Fibroblast of skin of left biceps (primary cell): ENCODE results near the gene MCC.
A peak's percentile ranks its signal among the peaks of the same experiment; 100 is the strongest.

Experiments used
- DNase-seq, 2 experiments: peaks; one replicate each; pipeline ENCODE4 v3.0.0-alpha.2; 2013; ENCODE audit warnings: low read depth in 2 of 2

Gene MCC

DNA sequence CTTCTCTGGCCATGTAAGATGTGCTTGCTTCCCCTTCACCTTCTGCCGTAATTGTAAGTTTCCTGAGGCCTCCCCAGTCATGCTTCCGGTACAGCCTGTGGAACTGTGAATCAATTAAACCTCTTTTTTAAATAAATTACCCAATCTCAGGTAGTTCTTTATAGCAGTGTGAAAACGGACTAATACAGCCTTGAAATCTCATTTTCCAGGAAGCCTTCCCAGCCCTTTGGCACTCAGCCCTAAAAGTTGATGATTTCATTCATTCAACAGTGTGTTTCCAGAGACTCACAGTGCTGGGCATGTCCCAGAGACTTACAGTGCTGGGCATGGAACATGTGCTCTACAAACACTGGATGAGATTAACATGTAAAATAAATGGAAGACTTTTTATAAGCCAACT, 375.8 kb downstream of the MCC start:
- peak; percentile 20 to 26 for DNase-seq

DNA sequence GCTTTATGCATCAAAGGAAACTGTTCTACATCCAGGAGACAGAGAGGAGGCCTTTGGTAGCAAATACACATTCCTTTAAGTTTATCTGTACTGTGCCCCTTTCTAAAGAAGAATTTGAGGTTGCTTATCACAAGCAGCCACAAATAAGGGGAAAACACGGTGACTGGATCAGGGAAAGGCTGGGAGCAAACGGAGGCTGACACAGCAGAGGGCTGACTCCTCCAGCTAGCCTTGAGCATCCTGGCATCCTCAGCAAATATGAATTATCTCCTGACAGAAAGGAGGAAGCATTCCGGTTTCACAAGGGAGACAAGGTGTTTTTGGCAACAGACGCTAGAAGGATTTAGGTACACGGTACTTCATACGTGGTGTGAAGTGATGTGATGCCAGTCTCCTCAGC, 378.1 kb downstream of the MCC start:
- DNase-seq: no peak

DNA sequence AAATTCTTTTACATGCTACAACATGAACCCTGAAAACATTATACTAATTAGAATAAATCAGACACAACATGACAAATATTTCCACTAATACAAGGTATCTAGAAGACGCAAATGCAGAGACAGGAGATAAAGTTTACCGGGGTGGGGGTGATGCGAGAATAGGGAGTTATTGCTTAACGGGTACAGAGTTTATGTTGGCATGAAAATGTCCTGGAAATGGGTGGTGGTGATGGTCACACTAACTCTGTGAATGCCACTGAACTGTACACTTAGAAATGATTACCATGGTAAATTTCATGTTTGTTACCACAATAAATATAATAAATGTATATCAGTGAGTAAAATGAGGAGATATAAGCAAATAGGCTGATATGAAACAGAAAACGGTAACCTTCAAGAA, 378.9 kb downstream of the MCC start:
- DNase-seq: no peak

DNA sequence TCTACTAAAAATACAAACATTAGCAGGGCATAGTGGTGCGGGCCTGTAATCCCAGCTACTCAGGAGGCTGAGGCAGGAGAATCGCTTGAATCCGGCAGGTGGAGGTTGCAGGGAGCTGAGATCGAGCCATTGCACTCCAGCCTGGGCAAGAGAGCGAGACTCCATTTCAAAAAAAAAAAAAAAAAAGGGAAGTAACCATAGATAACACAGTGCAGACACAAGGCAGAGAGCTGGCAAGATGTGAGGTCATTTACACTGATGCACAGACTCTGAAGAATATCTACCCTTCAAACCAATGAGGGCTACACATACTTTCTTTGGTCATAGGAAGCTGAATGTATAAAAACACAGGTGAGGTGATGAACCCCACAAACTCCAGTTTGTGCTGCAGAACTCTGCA, 379.8 kb downstream of the MCC start:
- DNase-seq: no peak

DNA sequence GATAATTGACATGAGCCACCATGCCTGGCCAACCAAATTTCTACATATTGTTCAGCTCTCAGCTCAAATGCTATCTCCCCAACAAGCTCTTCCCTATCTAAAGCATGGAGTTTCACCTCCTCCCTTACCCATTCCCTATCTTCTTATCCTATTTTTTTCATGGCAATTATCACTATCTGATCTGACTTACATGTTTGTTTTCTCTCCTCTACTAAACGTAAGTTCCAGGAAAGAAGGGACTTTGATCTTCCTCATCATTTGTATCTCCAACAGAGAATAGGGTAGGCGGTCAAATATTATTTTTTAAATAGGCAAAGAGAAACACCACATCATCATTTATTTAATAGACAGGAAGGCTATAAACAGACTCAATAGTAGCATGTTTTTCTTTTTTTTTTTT, 381.4 kb downstream of the MCC start:
- no peak for DNase-seq

DNA sequence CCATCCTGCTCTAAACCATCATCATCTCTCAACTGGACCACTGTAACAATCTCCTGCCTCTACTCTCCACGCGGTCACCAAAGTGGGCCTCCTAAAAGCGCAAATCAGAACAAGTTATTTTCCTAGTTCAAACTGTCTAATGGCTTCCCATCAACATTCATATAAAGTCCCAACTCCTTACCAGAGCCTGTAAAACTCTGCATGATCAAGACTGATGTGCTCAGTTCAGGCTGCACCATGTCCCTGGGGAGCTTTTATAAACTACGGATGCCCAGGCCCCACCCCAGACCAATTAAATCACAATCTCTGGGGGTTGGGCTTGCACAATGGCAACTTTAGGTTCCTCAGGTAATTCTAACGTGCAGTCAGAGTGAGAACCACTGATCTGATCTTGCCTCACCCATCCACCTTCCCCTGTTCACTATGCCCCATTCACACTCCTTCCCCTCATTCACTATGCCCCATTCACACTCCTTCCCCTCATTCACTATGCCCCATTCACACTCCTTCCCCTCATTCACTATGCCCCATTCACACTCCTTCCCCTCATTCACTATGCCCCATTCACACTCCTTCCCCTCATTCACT, 382.5 kb downstream of the MCC start:
- DNase-seq: no peak

DNA sequence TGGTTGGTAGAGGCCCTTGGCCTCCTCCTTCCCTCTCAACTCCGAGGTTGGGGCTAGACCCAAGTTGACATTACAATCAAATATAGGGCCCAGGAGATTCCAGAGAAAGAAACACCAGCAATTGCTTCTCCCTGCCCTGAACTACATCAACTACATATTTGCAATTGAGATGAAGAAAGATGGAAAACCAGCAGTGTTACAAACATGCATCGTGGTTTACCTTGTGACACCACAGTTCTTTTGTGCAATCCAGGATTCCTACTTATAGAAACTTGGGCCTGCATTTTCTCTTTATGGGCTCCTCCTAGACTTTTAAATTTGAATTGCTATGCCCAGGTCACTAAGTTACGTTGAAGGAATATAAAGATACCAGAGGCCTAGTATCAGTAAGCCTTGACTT, 384.9 kb downstream of the MCC start:
- no peak for DNase-seq

DNA sequence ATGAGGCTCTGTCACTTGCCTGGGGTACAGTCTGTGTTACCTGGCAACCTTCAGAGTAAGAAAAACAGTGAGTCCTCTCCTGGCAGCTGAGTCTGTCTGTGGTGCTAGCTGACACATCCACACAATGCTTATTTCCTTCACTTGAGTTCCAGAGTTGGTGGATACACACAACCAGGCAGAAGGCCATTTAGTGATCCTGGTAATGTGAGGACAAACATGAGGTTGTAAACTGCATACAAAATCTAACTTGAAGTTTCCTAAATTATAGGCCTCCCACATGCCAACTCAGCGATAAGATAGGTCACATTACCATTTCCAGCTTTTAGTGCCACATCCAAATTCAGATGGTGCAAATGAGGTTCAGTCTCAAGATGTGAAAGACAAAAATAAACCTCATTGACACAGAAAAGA, 386.1 kb downstream of the MCC start:
- DNase-seq: no peak

DNA sequence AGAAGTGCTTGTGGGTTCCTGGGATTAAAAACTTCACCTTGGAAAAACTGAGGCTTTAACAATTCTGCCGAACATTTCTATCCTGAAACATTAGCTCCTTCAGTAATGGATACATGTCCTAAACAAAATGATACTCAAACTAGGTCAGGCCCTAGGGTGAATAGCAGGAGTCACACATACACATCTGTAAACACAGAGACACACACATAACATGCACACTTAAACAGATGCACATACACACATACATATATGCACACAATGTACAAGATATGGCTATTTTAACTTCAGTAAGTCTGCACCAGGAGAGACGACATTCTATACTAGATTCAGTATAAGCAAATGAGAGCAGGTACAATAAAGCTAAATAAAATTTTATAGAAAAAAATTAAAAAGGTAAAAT, 387.3 kb downstream of the MCC start:
- no peak for DNase-seq

DNA sequence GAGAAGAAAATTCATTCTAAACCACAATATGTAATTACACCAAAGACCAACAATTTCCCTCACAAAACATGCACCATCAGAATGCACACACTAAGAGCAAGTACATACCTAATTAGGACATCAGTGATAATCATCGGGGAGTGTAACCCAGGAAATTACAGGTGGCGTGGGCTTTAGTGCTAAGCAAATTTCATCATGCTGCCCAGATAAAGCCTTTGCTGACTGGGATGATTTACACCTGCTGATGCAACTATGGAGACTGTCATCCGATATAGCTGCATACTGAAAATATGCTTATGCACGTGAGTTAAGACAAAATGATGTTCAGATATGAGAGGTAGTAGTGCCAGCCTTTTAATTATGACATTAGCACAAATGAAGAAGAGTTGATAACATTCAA, 388.4 kb downstream of the MCC start:
- no peak for DNase-seq

DNA sequence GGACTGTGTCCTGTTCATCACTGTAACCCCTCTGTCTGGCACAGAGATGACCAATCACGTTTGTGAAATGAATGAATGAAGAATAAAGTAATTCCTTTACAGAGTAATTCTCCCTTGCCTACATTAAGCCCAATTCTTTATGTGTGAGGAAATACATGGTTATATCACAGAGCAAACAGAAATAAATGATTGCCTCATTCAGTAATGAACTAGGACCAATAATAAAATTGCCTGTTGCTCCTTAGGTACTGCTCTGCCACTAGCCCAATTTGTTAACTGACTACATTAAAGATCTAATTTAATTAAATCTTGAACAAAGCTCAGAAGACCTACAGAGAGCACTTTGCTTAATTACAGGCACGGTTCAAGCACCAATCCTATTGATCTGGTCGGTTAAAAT, 389.9 kb downstream of the MCC start:
- DNase-seq: no peak

DNA sequence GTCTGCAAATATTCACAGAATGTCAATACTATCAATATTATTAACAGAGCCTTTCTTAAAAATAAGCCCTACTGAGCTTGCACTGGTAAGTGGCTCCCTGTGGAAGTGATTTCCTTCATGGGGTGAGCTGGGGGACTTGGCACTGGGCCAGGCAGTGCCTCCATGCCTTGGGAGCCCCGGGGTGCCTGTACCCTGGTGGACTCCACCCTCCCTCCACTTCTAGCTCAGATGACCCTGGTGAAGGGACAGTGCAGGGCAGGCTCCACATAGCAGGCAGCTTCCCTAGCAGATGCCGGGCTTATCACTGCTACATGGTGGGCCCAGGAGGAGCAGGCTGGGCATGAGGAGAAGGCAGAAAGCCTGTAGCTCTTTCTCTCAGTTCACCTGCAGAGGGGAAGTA, 392.4 kb downstream of the MCC start:
- no peak for DNase-seq

DNA sequence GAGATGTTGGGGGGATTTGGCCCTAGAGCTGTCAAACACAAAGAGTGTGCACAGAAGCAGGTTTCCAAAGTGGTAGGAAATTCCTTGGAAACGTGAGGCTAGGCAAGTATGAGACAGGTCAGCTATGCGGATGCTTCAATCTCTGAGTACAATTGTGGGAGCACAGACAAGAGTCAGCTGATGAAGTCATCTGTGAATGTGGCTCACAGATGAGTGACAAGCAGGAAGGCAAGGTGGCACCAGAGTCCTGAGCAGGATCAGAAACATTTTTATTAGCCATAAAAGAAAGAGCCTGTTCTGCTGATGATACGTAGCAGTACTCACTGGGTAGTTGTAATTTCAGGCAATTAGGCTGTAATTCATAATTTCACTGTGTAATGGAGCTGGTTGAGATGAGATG, 394.7 kb downstream of the MCC start:
- no peak for DNase-seq

DNA sequence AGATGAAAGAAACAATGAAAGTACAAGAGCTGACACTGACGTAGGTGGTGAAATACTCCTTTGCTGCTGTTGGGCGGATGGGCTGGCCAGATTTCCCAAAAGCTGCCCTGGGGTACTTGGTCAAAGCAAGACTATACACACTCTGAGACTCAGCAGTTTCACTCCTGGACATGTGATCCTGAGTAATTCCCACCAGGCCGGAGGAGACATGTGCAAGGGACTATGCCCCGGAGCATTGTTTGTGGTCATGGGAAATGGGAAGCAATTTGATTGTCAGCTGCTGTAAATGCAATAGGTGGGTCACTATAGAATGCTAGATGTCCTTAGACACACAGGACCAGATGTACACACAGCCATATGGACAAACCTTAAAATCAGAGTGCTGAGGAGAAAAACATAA, 395.6 kb downstream of the MCC start:
- DNase-seq: no peak

DNA sequence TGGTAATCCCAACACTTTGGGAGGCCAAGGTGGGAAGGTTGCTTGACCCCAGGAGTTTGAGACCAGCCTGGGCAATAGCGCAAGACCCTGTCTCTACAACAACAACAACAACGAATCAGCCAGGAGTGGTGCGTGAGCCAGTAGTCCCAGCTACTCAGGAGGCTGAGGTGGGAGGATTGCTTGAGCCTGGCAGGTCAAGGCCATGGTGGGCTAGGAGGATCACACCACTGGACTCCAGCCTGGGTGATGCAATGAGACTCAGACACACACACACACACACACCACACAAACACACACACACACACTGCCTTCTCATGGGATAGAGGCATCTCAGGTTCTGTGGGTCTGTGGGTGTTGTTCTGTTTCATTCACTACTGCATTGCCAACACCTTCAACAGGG, 396.6 kb downstream of the MCC start:
- no peak for DNase-seq

DNA sequence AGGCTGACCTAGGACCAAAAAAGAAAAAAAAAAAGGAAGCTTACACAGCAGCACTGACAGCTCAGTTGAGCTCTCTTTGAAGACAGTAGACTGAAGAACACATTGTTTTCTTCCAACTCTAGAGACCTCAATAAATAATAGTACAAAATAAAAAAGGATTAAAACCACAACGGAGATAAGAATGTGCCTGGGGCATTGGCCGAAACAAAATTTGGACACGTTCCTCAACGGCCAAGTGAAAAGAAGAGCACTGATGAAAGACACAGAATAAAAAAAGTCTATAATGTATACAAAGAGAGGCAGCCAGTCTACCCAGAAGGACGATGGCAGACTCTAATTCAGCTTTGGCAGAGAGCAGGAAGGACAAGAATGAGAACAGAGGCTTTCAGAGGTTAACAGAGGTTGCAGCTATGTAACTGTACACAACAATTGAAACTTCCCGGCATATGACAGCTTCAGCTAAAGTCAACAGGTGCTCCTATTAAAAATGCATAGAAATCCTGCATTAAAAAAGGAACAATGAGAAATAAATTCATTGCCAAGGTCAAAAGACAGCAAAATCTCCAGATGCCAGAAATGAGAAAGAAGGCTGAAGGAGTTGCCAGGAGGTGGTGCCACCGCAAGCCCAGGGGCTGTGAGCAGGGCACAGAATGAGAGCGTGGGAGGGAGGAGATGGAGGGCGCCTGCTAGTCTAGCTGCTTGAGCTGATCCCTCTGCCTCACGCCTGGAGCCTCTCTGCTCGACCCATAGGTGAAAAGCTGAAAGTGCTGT, 397.7 kb downstream of the MCC start:
- DNase-seq: no peak

DNA sequence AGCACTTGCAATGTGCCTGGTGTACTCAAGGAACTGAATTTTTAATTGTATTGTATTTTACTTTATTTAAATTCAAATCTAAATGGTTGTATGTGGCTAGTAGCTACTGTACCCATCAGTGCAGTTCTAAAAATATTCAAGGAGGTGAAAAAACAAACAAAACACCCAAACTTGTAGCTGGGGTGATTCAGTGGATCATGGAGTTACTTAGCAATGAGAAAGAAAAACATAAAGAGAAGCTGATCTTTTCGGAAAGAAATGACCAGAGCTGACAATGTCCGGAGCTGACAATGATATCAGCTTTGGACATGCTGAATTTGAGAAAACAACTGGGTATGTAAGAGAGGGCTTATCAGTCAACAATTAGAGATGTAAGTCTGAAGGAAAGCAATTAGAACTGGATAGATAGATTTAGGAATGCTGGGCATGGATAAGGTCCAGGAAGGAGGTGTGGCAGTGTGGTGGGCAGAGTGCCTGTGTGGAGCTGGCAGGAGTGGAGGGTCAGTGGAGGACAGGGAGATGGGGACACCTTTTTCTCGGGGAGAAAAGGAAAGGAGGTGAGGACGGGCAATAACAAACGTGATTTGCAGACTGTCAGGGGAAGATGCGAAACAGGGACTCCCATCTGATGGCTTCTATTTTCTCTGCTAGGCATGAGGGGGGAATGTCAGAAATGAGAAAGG, 398.5 kb downstream of the MCC start:
- DNase-seq: no peak

DNA sequence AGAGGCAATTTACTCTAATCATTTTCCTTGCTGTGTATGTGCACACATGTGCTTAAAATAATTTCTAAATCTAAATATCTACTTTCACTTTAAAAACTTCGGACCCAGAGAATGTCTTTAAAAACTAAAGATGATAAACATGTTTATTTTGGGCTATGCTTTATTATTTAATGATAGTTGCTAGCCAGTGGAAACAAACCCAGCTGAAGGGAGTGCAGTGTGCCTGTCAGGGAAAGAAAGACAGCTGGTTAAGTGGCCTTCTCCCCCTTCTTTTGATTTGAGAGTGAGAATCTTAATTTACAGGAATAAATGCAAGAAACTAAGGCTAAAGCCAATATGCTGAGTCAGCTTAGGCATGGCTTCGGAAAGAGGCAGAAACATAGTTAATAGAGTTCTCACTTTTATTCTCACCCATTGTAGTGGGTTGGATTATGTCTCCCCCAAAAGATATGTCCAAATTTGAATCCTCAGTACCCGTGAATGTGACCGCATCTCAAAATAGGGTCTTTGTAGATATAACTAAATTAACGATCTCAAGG, 400.2 kb downstream of the MCC start:
- no peak for DNase-seq

DNA sequence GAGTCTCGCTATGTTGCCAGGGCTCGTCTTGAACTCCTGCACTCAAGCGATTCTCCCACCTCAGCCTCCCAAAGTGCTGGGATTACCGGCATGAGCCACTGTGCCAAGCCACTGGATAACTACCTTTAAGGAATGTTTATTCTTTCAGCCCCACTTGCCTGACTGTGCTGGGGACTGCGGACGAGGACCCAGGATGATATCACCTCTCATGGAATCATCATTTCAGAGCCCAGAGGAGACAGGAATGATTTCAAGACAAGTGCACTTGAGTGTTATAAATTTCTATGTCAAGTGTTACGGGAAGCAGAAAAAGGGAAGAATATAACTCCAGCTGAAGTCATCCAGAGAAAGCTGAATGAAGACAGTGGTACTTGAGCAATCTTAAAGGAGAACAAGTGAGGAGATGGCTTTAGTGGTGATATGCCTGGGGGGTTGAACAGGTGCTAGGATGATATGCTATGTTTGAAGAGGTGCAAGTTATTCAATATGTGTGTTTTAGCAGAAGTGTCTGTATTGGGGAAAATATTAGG, 402.3 kb downstream of the MCC start:
- no peak for DNase-seq

DNA sequence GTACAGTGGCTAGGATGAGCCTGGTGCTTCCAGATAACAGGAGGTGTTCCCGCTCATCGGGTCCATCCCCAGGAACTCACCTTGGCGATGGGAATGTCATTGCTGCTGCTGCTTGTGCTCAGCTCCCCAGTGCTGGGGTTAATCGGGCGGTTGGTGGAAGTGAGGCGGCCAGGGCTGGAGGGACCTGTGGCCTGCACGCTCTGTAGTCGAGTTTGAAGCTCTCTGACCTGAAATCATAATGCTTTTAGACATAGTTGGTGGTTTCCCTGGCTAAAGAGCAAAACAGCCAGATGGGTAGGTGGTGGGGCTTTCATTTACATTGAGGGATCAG, 403.2 kb downstream of the MCC start:
- no peak for DNase-seq

DNA sequence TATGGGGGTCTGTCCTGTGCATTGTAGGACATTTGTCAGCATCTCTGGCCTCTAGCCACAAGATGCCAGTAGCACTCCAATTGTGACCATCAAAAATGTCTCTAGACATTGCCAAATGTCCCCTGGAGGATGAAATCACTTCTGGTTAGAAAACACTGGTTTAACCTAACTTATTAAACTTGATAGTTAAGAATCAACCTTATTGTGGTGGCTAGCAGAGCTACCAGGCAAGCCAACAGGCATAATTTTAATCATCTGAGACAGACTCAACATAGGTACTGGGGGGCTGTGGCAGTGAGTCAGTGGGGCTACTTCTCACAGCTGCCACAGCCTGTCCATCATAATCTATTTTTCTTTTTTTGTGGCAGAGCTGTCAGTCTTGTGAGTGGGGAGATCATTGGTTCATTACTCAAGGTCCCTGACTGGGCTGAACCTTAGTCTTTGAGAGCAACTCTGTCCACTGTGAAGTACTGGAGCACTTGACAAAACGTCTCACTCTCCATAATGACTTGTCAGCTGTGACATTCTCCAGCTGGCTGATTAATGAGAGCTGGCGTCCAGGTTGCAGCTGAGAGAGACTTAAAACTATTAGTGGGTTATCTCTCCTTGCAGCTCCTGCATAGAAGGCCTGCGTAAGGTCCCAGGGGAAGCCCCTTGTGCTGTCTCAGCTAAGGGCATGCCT, 403.7 kb downstream of the MCC start:
- DNase-seq: no peak

DNA sequence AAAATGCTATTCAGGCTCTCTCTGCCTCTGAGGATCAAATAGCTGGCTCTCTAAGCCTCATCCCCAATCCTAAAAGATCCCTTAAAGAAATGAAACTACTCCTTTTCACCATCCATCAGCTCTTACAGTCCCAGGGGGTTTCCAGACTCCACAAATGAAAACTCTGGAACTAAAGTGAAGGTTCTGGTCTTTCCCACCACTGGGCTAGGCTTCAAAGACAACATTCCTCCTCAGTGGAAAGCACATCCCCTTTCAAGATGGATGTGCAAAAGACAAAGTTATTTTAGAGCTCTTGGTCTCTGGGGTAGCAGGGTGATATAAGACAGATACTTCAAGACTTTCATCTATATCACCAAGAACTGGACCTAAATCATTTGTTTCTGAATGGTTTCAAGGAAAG, 404.8 kb downstream of the MCC start:
- no peak for DNase-seq
